Sigmoid colon (tissue), 4 donors: ENCODE results near the gene CACNA1C.

ENCODE experiments used
- POLR2A ChIP-seq, 2 donors: fragments of 450-650 bp; IDR thresholded peaks; one replicate each; pipeline ENCODE4 v1.6.1; 2016; ENCODE audit warnings: antibody characterized with exemption in 2 of 2, mild to moderate bottlenecking in 2 of 2, moderate library complexity in 2 of 2
- POLR2AphosphoS5 ChIP-seq, 4 donors: sonication (generic); formaldehyde crosslinking; IDR thresholded peaks; one replicate each; pipeline ENCODE4 v1.6.1; 2017; ENCODE audit warnings: antibody characterized with exemption in 4 of 4
- TF ChIP-seq, protein P1 (sequence below), 4 experiments: fragments of 450-650 bp in 3 of 4; fragments of 200-600 bp in 1 of 4; IDR thresholded peaks; one replicate each; pipeline ENCODE4 v1.5.1; 2016 to 2019; ENCODE audit warnings: antibody characterized with exemption in 4 of 4, mild to moderate bottlenecking in 3 of 4, moderate library complexity in 2 of 4

- TF ChIP-seq, protein P1, sequence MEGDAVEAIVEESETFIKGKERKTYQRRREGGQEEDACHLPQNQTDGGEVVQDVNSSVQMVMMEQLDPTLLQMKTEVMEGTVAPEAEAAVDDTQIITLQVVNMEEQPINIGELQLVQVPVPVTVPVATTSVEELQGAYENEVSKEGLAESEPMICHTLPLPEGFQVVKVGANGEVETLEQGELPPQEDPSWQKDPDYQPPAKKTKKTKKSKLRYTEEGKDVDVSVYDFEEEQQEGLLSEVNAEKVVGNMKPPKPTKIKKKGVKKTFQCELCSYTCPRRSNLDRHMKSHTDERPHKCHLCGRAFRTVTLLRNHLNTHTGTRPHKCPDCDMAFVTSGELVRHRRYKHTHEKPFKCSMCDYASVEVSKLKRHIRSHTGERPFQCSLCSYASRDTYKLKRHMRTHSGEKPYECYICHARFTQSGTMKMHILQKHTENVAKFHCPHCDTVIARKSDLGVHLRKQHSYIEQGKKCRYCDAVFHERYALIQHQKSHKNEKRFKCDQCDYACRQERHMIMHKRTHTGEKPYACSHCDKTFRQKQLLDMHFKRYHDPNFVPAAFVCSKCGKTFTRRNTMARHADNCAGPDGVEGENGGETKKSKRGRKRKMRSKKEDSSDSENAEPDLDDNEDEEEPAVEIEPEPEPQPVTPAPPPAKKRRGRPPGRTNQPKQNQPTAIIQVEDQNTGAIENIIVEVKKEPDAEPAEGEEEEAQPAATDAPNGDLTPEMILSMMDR (IDR thresholded peaks at IDR 0.05), result no peak
- TF ChIP-seq POLR2A (IDR thresholded peaks at IDR 0.05) (peak; percentile 82 to 90), POLR2AphosphoS5 (IDR thresholded peaks at IDR 0.05) (peak; percentile 94 to 98 (median 96))
Observed at GRCh38 chr12:2004113-2004929, 48.5 kb upstream of the CACNA1C start, which contains the start of gene DCP1B.
